Cerebellar nuclear complex (tissue), 1 donor: ENCODE measurements around the gene NEDD4.
"Not testable (repeated sequence)": the region's sequence is repeated elsewhere in the genome, so short reads cannot be mapped to it uniquely, and the experiment has no call there.

ENCODE experiments used
- DNase-seq, 2 experiments: peaks; one replicate each; lab custom pipeline; 2025; lab: John Stamatoyannopoulos, UW

Gene NEDD4

DNA sequence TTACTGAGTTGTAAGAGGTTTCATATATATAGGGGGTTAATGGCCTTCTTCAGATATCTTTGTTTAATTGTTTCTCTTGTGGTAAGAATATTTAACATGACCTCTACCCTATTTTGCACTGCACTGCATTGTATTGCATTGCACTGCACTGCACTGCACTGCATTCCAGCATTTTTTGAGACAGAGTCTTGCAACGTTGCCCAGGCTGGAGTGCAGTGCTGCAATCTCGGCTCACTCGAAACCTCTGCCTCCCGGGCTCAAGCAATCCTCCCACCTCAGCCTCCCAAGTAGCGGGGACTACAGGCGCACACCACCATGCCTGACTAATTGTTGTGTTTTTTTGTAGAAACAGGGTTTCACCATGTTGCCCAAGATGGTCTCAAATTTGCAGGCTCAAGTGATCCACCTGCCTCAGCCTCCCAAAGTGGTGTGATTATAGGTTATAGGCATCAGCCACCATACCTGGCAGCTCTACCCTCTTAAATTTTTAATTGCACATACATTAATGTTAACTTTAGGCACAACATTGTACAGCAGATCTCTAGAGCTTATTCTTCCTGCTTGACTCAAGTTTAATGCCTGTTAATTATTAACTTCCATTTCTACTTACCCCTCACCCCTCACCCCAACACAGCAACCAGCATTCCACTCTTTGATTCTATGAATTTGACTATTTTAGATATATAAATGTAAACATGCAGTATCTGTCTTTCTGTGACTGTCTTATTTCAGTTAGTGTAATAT, 38.4 kb downstream of the NEDD4 start:
- DNase-seq: no peak

GRCh38 chr15:55952501-55953274, 40.7 kb downstream of the NEDD4 start:
- DNase-seq: not testable (repeated sequence)

DNA sequence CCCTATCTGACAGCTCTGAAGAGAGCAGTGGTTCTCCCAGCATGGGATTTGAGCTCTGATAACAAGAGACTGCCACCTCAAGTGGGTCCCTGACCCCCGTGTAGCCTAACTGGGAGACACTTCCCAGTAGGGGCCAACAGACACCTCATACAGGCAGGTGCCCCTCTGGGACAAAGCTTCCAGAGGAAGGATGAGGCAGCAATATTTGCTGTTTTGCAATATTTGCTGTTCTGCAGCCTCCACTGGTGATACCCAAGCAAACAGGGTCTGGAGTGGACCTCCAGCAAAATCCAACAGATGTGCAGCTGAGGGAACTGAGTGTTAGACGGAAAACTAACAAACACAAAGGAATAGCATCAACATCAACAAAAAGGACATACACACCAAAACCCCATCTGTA, 48.8 kb downstream of the NEDD4 start:
- DNase-seq: not testable (repeated sequence)

- DNase-seq: no peak
These were observed 51.1 kb downstream of the NEDD4 start for GRCh38 chr15:55942332-55942731.

GRCh38 chr15:55937040-55937439, 56.4 kb downstream of the NEDD4 start:
- DNase-seq: no peak

- no peak for DNase-seq
These were observed 64.5 kb downstream of the NEDD4 start for GRCh38 chr15:55928955-55929354.

DNA sequence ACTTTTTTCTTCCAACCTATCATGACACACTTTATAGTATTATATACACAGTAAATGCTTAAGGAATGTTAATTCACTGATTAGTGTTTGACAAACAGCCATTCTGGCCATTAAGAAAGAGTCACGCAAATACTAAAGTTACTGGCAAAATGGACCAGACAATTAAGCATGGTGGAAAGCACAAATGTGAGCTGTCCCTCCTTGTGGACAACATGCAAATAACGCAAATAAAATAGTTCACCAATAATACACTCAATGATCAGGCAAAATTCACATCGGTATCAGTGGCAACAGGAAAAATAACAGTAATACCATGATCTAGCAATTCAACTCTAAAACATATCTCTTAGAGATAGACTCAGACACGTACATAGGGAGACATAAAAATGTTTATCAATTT, 71.7 kb downstream of the NEDD4 start:
- no peak for DNase-seq

DNA sequence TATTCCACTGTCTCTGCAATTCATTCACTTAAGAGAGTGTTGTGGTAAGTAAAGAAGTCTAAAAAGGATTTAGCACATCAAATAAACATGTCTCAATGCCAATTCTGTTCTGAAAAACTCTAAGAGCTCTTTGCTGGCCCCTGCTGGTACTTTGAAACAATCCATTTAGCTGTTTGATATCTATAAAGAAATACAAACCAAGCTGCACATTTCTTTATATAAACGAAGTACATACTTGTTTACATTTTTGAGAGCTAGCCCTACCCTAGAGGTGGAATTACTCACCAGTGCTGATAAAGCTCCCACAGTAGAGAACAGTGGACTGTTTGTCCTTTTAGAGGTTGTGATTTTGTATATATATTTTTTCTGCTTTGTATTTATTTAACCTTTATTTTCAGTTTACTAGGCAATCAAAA, 75.5 kb downstream of the NEDD4 start:
- DNase-seq: no peak

DNA sequence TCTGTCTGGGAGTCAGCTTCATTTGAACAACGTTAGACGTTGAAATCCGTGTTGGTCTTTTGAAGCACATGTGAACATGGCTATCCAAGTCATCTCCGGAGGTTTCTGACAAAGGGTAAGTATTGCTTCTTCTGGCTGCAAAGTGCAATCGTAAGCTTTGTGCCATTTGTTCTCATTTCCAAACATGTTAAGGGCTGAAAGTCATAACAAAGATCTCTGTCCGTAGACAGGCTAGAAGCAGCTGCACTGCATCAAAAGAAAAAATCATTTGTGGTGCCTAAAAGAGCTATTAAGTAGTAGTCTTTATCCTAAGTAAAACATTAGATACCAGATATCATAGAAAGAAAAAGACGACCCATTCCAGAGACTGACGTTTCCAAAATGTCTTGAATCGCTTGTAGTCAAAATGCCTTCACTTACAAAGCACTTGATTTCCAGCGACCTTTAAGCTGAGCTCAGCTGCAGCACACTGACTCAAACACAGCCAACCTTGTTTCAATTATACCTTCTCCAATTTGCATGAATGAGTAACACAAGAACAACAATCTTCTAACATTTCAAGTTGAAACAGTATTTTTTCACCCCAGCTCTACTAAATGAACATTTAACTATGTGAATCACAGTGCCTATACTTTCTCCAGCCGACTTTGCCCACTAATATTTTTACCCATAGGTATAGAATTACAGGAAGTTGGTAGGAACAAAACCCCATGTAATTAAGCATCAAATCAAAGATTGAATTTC, 76.6 kb downstream of the NEDD4 start:
- DNase-seq: no peak

GRCh38 chr15:55915876-55916567, 77.4 kb downstream of the NEDD4 start:
- DNase-seq: no peak

GRCh38 chr15:55915221-55915620, 78.2 kb downstream of the NEDD4 start:
- DNase-seq: no peak

DNA sequence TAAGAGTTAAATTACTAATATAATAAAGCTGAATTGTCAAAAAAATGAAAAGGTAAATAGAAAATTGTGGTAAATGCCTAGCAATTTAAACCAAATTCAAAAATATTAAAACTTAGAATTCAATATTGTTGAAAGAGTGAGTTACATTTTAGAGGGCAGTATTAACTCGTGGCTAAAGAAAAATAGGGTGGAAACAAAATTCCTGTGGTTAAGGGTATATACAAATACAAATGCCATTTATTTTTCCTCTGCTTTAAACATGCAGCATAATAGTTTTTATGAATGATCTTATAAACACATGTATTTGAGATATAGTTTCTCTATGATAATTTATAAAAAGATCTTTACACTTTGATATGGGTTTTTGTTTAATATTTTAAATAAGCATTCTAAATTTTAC, 79.0 kb downstream of the NEDD4 start:
- no peak for DNase-seq

DNA sequence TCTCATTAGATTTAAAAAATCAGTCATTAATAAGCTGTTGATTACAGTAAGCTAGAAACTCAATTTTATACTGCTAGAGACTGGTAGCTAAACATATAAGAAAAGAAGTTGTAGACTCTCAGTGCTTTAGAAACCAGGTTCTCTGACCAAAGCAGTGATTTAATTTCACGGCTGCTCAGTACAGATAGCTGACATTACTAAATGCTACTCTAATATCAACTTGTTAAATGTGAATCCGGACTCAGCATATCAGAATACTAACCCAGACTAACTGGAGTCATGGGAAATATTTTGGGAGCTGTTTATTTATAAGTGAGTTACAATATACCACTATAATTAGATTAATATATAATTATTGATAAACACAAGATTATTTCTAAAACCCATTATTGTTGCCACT, 80.4 kb downstream of the NEDD4 start:
- DNase-seq: no peak

DNA sequence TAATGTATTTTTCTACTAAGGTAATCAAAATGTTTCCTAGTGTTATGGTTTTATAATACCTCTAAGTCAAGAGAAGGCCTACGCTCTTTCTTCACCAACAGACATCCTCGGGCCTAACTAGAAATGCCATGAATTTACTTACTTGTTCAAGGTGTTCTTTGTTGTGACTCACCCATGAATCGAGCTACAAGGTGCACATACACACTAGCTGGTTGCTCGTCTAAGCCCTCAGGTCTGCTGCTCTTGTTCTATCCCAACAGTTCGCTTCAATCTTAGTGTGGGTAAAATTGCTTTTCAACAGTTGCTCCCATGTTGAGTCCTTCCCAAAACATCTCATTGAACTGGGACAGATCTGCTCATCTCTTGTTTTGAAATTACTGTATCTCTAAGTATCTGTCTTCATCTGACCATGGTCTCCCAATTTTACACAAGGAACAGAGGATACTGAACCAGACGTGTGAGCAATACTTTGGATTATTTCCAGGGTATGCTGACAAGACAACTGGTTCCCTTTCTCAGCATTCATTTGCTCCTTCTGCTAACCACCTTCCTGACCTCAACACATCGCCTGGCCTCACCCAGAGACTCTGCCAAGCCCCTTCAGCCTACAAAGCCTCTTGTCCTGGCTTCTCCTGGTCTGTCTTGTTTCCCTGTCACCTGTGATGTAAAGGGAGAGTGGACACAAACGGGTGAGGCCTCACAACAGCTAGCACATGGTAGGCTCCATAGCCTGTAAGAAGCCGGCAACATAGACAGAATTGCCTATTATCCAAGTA, 84.2 kb downstream of the NEDD4 start:
- no peak for DNase-seq

GRCh38 chr15:55907797-55908196, 85.6 kb downstream of the NEDD4 start:
- no peak for DNase-seq

GRCh38 chr15:55902981-55903380, 90.4 kb downstream of the NEDD4 start:
- no peak for DNase-seq

DNA sequence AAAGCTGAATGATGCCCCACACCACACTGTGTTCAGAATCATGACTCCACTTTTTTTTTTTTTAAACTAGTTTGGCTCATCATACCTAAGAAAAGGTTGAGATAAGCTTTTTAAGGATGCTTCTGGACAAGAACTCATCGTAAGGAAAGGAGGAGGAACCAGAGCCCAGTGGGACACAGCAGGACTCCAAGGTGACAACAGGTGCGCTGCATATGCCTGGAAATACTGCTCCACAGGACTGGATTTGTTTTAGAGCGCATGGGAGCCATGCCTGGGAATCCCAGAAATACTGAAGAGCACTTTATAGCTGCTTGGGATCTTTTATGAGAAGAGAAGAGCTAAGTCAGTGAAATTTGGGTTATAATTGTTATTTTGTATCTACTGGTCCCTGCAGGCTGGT, 93.4 kb downstream of the NEDD4 start:
- no peak for DNase-seq

GRCh38 chr15:55899537-55899936, 93.9 kb downstream of the NEDD4 start:
- no peak for DNase-seq

- DNase-seq: no peak
These were observed 95.7 kb downstream of the NEDD4 start for GRCh38 chr15:55897560-55898336.

DNA sequence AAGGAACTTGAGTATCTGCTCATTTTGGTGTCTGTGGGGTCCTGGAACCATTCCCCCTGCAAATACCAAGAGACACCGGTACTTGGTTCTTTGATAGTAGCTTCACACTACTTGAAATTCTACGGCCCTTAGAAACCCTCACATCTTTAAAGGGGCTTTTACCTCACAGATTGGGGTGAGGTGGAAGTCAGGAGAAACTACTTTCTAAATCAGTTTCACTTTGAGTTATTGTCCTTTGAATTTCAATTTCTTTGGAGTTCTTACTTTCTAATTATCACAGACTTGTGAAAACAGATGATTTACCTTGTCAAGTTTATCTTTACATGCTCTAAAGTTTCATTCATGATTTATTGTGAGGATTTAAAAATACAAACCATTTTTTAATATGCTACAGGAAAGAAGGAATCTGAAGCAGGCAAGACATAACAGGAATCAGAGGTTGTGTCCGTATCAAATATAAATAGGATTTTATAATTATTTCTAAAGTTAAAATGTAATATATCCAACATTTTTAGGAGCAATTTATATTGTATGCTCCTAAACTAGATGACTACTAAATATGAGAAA, 98.9 kb downstream of the NEDD4 start:
- no peak for DNase-seq
